KBM-7 (cell line): ENCODE results near the gene EIF2D.

ENCODE experiments used
- DNase-seq: peaks from one replicate; pipeline ENCODE4 v3.0.0-alpha.2; 2015
- in situ Hi-C: fragments of 300-500 bp; cut with MboI; formaldehyde crosslinking; loops from 2 replicates; pipeline ENCODE4 v1.14.3; 2020; ENCODE audit warnings: low sequenced_read_pairs, low pct_unique_long_range_greater_than_20kb, mixed read lengths

Gene EIF2D

DNA sequence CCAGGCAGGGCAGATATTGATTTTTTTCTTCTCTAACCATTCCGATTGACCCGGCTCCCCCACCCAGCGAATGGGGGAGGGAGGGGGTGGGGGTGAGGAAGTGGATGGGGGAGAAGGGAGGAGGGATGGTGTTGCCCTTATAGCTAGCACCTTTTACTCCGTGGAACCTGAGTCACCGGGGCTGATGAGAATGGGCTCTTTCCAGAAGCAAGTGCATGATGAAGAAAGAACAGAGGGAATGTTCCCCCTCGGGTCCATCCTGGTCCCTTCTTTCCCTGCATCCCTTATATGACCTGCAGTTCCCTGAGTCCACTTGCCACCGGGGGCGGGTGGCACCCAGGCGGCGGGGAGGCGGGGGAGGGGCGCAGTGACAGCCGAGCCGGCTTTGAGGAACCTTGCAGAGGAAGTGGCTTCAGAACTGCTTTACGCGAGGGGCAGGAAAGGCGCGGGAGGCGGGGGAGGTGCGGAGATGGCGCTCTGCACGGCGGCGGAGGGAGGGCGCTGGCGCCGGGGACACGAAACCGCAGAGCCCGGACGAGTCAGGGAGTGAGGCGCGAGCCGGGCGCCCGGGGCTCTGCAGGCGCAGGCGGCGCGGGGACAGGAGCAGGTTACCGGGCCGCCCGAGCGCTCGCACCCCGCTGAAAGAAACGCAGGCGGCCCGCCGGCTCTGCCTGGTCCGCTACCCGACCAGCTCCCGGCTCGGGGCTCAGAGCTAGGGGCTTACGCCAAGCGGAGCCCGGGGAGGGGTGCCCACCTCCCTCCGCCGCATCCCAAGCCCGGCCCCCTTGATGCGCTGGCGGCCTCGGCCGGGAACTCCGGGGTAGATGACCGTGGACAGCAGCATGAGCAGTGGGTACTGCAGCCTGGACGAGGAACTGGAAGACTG is 55.3 kb downstream of the EIF2D start:
- in situ Hi-C loops, result no loop called here
- DNase-seq, result peak; percentile 90

DNA sequence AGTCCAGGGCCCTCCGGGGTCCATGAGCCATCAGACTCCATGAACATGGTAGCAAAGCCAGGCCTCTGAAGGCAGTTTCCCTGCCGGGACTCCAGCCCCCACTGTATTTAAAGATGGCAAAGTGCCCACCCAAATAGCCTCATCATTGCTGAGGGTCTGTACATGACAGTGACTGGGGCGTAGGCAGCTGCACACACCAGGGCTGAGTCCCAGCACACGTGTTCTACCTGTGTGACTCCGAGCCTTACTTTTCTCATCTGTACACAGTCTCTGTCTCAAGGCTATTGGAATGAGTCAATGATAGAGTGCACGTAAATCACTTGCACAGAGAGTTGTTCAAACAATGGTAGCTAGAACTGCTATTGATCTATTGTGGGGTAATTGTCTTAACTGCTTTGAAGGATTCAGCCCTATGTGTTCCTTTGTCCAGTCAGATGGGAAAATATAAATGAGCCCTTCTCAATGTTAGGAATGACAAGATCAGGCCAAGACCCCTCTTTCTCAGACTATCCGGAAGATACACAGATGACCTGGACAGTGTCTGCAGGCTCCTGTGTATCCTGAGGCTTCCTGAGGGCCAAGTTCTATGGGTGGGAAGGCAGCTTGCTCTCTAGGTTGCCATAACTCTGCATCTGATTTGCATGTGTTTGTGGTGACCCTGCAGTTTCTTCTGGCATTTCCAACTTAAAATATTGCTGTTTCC is 56.1 kb downstream of the EIF2D start:
- DNase-seq, result no peak
- in situ Hi-C loops, result no loop called here

DNA sequence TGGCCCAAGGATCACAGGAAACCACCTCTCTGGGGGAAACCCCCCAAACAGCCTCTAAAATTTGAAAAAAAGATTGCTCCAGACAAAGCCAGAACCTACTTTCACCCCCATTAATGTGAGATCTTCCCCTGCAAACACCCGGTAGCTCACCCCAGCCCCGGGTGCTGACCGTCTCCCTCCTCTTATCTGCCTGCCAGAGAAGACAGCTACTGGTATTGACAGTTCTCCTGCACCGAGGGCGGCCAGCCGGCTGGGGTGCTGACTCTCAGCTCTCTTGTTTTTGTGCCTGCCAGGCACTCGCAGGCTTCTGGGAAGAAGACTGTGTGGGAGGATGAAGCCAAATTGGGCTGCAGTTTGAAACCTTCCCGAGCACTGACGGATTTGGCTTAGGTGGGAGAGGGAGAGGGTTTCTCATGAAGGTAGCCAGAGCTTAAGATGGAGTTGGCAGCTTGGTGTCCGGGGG is 56.8 kb downstream of the EIF2D start:
- peak; percentile 54 for DNase-seq
- in situ Hi-C loops, result no loop called here

DNA sequence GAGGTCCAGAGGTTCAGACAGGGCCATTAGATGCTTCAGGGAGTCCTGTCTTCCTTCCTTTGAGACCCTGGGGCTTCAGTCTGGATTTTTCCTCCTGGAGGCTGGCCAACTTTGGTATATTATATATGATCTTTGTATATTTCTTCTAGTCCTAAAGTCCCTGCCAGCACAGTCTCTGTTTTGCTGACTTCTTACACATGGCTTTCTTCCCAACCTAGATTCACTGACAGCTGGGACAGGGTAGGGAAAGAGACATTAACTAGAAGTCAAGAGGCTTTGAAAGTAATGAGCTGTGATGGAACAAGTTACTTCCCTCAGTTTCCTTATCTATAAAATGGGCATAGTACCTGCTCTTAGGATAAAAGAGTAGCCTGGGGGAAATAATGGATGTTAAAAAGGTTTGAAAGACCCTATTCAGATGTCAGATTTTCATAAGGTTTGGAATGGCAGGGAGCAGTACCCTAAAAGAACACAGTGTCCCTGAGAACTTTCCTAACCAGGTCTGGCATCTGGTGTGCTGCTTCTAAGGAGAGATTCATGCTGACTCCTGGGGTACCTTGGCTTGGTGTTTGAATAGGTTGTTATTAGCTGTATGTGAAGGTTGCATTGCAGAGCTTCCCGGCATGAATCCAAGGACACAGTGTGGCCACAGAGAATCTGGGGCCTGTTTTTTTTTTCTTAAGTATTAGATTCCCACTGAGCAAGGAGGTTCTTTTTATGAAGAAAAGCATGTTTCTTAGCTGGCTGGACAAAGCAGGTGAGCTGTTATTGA is 57.4 kb downstream of the EIF2D start:
- in situ Hi-C loops, result no loop called here
- no peak for DNase-seq

DNA sequence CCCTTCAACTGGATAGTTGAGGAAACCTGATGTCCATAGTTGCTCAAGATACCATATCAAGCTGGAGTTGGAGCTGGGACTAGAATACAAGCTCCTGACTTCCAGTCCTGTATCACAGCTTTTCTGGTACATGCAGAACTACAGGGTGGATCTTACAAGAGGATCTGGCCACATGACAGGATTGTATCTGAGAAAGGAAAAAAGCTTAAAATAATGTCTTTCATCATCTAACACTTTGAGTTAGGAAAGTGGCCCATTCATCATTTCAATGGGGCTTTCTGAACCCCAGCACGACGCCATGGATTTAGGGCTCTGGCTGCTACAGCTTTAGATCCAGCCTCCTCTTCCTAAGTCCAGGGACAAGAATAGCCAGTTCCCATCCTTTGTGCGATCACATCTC is 58.1 kb downstream of the EIF2D start:
- in situ Hi-C loops, result no loop called here
- DNase-seq, result no peak

DNA sequence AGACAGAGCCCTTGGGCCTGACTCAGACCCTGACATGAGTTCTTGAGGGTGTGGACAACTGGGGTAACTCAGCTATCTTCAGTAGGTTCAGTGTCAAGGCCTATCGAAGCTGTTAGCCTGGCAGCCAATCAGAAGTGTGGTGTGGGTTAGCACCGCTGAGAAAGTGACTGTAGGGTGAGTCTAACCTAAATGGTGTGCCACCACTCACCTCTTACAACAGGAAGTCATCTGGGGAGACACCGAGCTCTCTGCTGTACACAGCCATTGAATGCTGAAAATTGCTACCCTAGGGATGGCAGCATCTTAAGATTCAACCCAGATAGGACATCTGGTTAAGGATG is 60.3 kb downstream of the EIF2D start:
- DNase-seq, result no peak
- in situ Hi-C loops, result no loop called here

DNA sequence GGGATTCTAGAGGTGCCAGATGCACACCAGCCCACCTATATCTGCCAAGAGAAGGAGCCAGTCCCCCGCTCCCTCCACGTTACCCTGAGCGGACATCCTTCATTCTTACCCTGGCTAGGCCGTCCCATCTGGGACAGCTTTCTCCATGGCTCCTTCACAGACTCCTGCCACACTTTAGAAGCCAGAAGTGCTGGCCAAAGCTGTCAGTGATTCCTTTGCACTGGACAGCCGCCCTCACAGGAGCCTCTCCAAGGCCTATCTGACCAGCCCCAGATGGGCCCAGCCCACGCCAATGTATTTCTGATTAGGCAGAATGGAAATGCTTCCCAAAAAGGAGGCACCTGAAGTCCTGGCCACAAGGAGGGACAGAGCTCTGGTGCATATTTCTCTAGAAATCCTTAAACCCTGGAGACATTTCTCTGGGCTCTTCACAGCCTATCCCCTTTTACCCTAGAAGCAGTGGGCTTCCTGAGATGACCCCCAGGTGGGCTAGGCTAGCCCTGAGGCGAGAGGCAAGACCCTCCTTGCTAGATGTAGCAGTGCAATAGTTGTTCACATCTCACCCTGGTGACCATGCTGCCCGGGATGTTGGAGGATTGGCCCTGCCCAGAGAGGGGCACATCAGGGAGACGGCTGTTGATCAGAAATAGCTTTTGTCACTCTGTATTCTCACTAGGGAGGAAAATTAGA is 60.8 kb downstream of the EIF2D start:
- DNase-seq, result no peak
- in situ Hi-C loops, result no loop called here

DNA sequence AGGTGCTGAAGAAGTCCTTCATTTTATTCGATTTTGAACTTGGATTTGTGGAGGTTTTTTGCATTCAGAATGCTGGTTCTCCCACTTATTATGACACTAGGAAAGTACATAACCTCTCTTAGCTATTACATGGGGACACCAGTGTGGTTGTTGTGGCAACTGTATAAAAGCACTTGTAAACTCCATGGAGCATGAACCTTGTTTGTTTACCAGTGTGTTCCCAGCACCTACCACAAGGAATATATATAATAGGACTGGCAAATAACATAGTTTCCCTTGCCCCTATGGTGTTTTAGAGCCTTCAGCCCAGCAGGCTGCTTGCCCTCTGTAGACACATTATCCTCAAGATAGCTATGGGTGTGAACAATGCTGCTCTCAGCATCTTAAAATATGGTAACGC is 61.8 kb downstream of the EIF2D start:
- in situ Hi-C loops, result no loop called here
- no peak for DNase-seq

DNA sequence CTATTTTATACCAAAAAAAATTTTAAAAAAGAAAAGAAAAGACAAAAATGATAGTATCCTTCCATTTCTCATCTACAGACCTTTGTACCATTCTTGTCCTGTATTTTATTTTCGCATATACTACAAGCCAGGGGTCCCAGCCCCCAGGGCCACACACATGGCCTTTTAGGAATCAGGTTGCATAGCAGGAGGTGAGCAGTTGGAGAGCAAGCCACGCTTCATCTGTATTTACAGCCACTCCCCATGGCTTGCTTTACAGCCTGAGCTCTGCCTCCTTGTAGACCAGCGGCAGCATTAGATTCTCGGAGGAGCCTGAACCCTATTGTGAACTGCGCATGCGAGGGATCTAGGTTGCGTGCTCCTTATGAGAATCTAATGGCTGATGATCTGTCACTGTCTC is 65.2 kb downstream of the EIF2D start:
- DNase-seq, result no peak
- in situ Hi-C loops, result no loop called here

DNA sequence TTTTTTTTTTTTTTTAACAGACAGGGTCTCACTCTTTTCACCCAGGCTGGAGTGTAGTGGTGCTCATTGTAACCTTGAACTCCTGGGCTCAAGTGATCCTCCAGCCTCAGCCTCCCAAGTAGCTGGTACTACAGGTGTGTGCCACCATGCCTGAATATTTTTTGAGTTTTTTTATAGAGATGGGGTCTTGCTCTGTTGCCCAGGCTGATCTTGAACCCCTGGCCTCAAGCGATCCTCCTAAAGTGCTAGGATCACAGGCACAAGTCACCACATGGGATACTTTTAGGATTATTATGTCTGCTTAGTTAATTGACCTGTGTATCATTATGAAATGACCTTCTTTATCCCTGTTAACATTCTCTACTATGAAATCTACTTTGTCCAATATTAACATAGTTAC is 66.9 kb downstream of the EIF2D start:
- no peak for DNase-seq
- in situ Hi-C loops, result no loop called here

DNA sequence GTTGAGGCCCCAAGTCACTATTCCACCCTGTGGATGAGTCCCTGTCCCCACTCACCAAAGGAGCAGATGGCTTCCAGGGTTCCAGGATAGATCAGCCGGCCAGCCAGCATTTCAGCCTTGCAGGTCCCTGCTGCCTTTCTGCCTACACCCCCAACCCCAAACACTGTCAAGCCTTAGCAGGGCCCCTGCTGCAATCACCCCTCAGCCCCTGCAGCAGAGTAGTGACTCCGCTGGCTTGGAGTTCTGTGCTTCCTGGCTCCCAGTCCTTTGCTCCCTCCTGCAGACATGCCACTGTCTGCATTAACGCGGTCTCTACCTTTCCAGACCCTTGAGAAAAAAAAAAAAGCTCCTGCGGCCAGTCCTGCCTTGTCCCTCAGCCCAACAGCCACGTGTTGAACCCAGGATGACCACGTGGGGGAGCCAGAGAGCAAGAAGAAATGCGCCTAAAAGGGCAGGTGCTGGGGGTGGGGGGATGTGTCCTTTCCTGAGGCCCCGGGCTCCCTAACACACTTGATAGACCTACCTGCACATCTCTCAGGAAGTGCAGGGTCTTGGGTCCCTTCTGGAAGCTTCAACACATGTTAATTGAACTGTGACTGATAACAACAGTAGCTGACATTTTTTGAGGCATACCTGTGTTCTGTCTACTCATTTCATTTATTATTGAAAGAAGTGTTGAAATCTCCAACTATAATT is 67.6 kb downstream of the EIF2D start:
- in situ Hi-C loops, result no loop called here

More for the DNA sequence above, 67.6 kb downstream of the EIF2D start:
- DNase-seq, result peak; percentile 83
